ENCODE data around the gene ELOVL6.

DNA sequence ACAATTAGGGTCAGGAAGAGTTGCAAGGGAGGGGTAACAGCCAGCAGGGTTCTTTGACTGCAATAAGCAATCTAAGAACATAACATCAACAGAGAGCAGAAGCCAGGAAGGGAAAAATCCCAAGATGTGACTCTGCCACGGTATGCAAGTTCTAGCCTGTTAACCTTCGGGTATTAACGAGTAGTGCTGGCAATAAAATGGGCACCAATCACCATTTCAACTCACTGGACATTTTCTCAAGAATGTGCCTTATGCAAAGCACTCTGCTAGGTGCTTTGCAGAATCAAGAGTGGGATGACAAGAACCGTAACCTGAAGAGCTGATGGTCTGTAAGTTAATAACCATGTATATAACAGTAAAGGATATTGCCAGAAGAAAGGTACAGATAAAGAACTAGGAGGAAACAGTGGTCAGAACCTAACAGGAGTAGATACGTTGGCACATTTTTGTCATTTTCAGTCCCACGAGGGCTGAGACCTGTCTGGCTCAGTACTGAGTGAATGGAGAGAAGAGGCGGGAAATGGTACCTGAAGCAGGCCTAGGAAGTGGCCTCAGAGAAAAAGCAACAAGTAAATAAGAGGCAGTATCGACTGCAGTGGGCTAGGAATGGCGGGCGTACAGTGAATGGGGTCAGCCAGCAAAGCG, 2.7 kb downstream of the ELOVL6 start:
- TF ChIP-seq, protein P1, sequence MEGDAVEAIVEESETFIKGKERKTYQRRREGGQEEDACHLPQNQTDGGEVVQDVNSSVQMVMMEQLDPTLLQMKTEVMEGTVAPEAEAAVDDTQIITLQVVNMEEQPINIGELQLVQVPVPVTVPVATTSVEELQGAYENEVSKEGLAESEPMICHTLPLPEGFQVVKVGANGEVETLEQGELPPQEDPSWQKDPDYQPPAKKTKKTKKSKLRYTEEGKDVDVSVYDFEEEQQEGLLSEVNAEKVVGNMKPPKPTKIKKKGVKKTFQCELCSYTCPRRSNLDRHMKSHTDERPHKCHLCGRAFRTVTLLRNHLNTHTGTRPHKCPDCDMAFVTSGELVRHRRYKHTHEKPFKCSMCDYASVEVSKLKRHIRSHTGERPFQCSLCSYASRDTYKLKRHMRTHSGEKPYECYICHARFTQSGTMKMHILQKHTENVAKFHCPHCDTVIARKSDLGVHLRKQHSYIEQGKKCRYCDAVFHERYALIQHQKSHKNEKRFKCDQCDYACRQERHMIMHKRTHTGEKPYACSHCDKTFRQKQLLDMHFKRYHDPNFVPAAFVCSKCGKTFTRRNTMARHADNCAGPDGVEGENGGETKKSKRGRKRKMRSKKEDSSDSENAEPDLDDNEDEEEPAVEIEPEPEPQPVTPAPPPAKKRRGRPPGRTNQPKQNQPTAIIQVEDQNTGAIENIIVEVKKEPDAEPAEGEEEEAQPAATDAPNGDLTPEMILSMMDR (IDR thresholded peaks at IDR 0.05; ENCODE audit: low read depth, low read length), result no peak
- TF ChIP-seq EZH2phosphoT487 (IDR thresholded peaks at IDR 0.05; ENCODE audit: low read depth), result no peak

All from OCI-LY3 (cell line).